Hematopoietic multipotent progenitor cell treated with erythropoietin and hydrocortisone succinate and interleukin-3 and kit ligand, for 6 days (in vitro differentiated cells): Measurements from ENCODE around the gene TUSC1.
A peak's percentile ranks its signal among the peaks of the same experiment; 100 is the strongest.
"Not testable (repeated sequence)": the region's sequence is repeated elsewhere in the genome, so short reads cannot be mapped to it uniquely, and the experiment has no call there.

Source experiments
- DNase-seq: peaks from one replicate; pipeline ENCODE4 v3.0.0-alpha.2; 2015

The TUSC1 gene

GRCh38 chr9:25678147-25678666 is at the start of gene TUSC1:
Gene TUSC1, minus strand, starts transcription at chr9:25678444. Its CDS starts 132 bp downstream, at chr9:25678312.
- peak; percentile 82 for DNase-seq

GRCh38 chr9:25726871-25727410 is 48.7 kb upstream of the TUSC1 start:
- no peak for DNase-seq

- DNase-seq: no peak
Measured at GRCh38 chr9:25724424-25724823, 46.2 kb upstream of the TUSC1 start.

- DNase-seq: peak; percentile 9
Measured at GRCh38 chr9:25716220-25716872, 38.1 kb upstream of the TUSC1 start.

GRCh38 chr9:25709941-25710340 is 31.7 kb upstream of the TUSC1 start:
- no peak for DNase-seq

GRCh38 chr9:25704800-25705199 is 26.6 kb upstream of the TUSC1 start:
- DNase-seq: no peak

- no peak for DNase-seq
Measured at GRCh38 chr9:25703701-25704357, 25.6 kb upstream of the TUSC1 start.

GRCh38 chr9:25702536-25702935 is 24.3 kb upstream of the TUSC1 start:
- DNase-seq: no peak

GRCh38 chr9:25700899-25701298 is 22.7 kb upstream of the TUSC1 start:
- DNase-seq: not testable (repeated sequence)

- DNase-seq: no peak
Measured at GRCh38 chr9:25700430-25700829, 22.2 kb upstream of the TUSC1 start.

- no peak for DNase-seq
Measured at GRCh38 chr9:25691786-25692185, 13.5 kb upstream of the TUSC1 start.

- DNase-seq: no peak
Measured at GRCh38 chr9:25684321-25684720, 6.1 kb upstream of the TUSC1 start.

- no peak for DNase-seq
Measured at GRCh38 chr9:25681266-25681665, 3.0 kb upstream of the TUSC1 start.

GRCh38 chr9:25678846-25679360 is 659 bp upstream of the TUSC1 start:
- peak; percentile 1 for DNase-seq

- peak; percentile 69 for DNase-seq
Measured at GRCh38 chr9:25677301-25678146, 720 bp downstream of the TUSC1 start.

- not testable (repeated sequence) for DNase-seq
Measured at GRCh38 chr9:25675858-25676257, 2.4 kb downstream of the TUSC1 start.

- no peak for DNase-seq
Measured at GRCh38 chr9:25658571-25658970, 19.7 kb downstream of the TUSC1 start.

- DNase-seq: no peak
Measured at GRCh38 chr9:25654417-25654816, 23.8 kb downstream of the TUSC1 start.

GRCh38 chr9:25648116-25648515 is 30.1 kb downstream of the TUSC1 start:
- no peak for DNase-seq

- no peak for DNase-seq
Measured at GRCh38 chr9:25636026-25636425, 42.2 kb downstream of the TUSC1 start.

- no peak for DNase-seq
Measured at GRCh38 chr9:25629231-25629630, 49.0 kb downstream of the TUSC1 start.
